Measurements from ENCODE around the gene NHLRC2.

- TF ChIP-seq CTCF (IDR thresholded peaks at IDR 0.05; ENCODE audit: low read length): no peak
- no peak for TF ChIP-seq EZH2 (IDR thresholded peaks at IDR 0.05; ENCODE audit: borderline replicate concordance, low read length)
These were observed 70.2 kb downstream of the NHLRC2 start for GRCh38 chr10:113924664-113925063.
